HEK293 (cell line): Measurements from ENCODE around the gene PURB.

Source experiments
- BCL11B ChIP-seq: fragments of 450-650 bp; formaldehyde crosslinking; IDR thresholded peaks from 2 replicates; pipeline ENCODE4 v1.5.1; 2016; ENCODE audit warnings: low read depth, missing biosample characterization, missing genetic modification characterization
- GLIS2 ChIP-seq: fragments of 450-650 bp; formaldehyde crosslinking; IDR thresholded peaks from 2 replicates; pipeline ENCODE4 v1.5.1; 2016; ENCODE audit warnings: missing biosample characterization, missing genetic modification characterization
- KLF9 ChIP-seq: fragments of 450-650 bp; formaldehyde crosslinking; IDR thresholded peaks from 2 replicates; pipeline ENCODE4 v1.5.1; 2016; ENCODE audit warnings: missing biosample characterization, missing genetic modification characterization, low read depth
- OVOL3 ChIP-seq: fragments of 450-650 bp; formaldehyde crosslinking; IDR thresholded peaks from 2 replicates; pipeline ENCODE4 v1.5.1; 2016; ENCODE audit warnings: missing biosample characterization, missing genetic modification characterization
- PATZ1 ChIP-seq: fragments of 450-650 bp; formaldehyde crosslinking; IDR thresholded peaks from 2 replicates; pipeline ENCODE4 v1.5.1; 2016; ENCODE audit warnings: missing biosample characterization, missing genetic modification characterization
- SCRT1 ChIP-seq: fragments of 450-650 bp; formaldehyde crosslinking; IDR thresholded peaks from 2 replicates; pipeline ENCODE4 v1.5.1; 2016; ENCODE audit warnings: missing biosample characterization, missing genetic modification characterization, borderline replicate concordance
- TRIM28 ChIP-seq: IDR thresholded peaks from 2 replicates; pipeline ENCODE4 v1.6.1; 2011; ENCODE audit warnings: low read length, control low read depth, borderline replicate concordance
- ZBTB20 ChIP-seq: fragments of 450-650 bp; formaldehyde crosslinking; IDR thresholded peaks from 2 replicates; pipeline ENCODE4 v1.5.1; 2016; ENCODE audit warnings: missing biosample characterization, missing genetic modification characterization
- ZBTB44 ChIP-seq: fragments of 450-650 bp; IDR thresholded peaks from 2 replicates; pipeline ENCODE4 v1.5.1; 2018; ENCODE audit warnings: missing biosample characterization, mild to moderate bottlenecking, missing genetic modification characterization
- ZBTB7A ChIP-seq: fragments of 450-650 bp; formaldehyde crosslinking; IDR thresholded peaks from 2 replicates; pipeline ENCODE4 v1.5.1; 2016; ENCODE audit warnings: low read depth, missing biosample characterization, missing genetic modification characterization
- ZBTB8A ChIP-seq: fragments of 450-650 bp; formaldehyde crosslinking; IDR thresholded peaks from 2 replicates; pipeline ENCODE4 v1.5.1; 2016; ENCODE audit warnings: missing biosample characterization, missing genetic modification characterization
- ZFP41 ChIP-seq: fragments of 450-650 bp; formaldehyde crosslinking; IDR thresholded peaks from 2 replicates; pipeline ENCODE4 v1.5.1; 2016; ENCODE audit warnings: missing biosample characterization, missing genetic modification characterization, borderline replicate concordance
- ZFP69B ChIP-seq: fragments of 450-650 bp; formaldehyde crosslinking; IDR thresholded peaks from 2 replicates; pipeline ENCODE4 v1.5.1; 2016; ENCODE audit warnings: missing biosample characterization, missing genetic modification characterization
- ZNF10 ChIP-seq: fragments of 450-650 bp; formaldehyde crosslinking; IDR thresholded peaks from 2 replicates; pipeline ENCODE4 v1.5.1; 2017; ENCODE audit warnings: missing biosample characterization, missing genetic modification characterization
- ZNF138 ChIP-seq: fragments of 450-650 bp; formaldehyde crosslinking; IDR thresholded peaks from 2 replicates; pipeline ENCODE4 v1.5.1; 2016; ENCODE audit warnings: missing biosample characterization, missing genetic modification characterization, borderline replicate concordance
- ZNF146 ChIP-seq: fragments of 450-650 bp; formaldehyde crosslinking; IDR thresholded peaks from 2 replicates; pipeline ENCODE4 v1.5.1; 2016; ENCODE audit warnings: missing biosample characterization, missing genetic modification characterization
- ZNF157 ChIP-seq: fragments of 450-650 bp; formaldehyde crosslinking; IDR thresholded peaks from 2 replicates; pipeline ENCODE4 v1.5.1; 2016; ENCODE audit warnings: missing biosample characterization, missing genetic modification characterization
- ZNF169 ChIP-seq: fragments of 450-650 bp; formaldehyde crosslinking; IDR thresholded peaks from 2 replicates; pipeline ENCODE4 v1.5.1; 2016; ENCODE audit warnings: missing biosample characterization, missing genetic modification characterization
- ZNF175 ChIP-seq: fragments of 450-650 bp; formaldehyde crosslinking; IDR thresholded peaks from 2 replicates; pipeline ENCODE4 v1.5.1; 2016; ENCODE audit warnings: missing biosample characterization, missing genetic modification characterization
- ZNF221 ChIP-seq: fragments of 450-650 bp; formaldehyde crosslinking; IDR thresholded peaks from 2 replicates; pipeline ENCODE4 v1.5.1; 2017; ENCODE audit warnings: missing biosample characterization, missing genetic modification characterization, borderline replicate concordance
- ZNF354C ChIP-seq: fragments of 450-650 bp; formaldehyde crosslinking; IDR thresholded peaks from 2 replicates; pipeline ENCODE4 v1.5.1; 2016; ENCODE audit warnings: missing biosample characterization, missing genetic modification characterization, low read depth, borderline replicate concordance
- ZNF416 ChIP-seq: fragments of 450-650 bp; formaldehyde crosslinking; IDR thresholded peaks from 2 replicates; pipeline ENCODE4 v1.5.1; 2016; ENCODE audit warnings: missing biosample characterization, missing genetic modification characterization
- ZNF510 ChIP-seq: fragments of 450-650 bp; formaldehyde crosslinking; IDR thresholded peaks from 2 replicates; pipeline ENCODE4 v1.5.1; 2018; ENCODE audit warnings: mild to moderate bottlenecking, missing genetic modification characterization, missing biosample characterization; ENCODE audit not compliant: insufficient replicate concordance
- ZNF513 ChIP-seq: fragments of 450-650 bp; IDR thresholded peaks from 2 replicates; pipeline ENCODE4 v1.5.1; 2018; ENCODE audit warnings: missing biosample characterization, missing genetic modification characterization
- ZNF558 ChIP-seq: fragments of 450-650 bp; formaldehyde crosslinking; IDR thresholded peaks from 2 replicates; pipeline ENCODE4 v1.5.1; 2016; ENCODE audit warnings: missing biosample characterization, missing genetic modification characterization
- ZNF776 ChIP-seq: fragments of 450-650 bp; formaldehyde crosslinking; IDR thresholded peaks from 2 replicates; pipeline ENCODE4 v1.5.0; 2017; ENCODE audit warnings: missing biosample characterization, missing genetic modification characterization, borderline replicate concordance
- ZSCAN30 ChIP-seq: fragments of 450-650 bp; IDR thresholded peaks from 2 replicates; pipeline ENCODE4 v1.5.1; 2018; ENCODE audit warnings: missing biosample characterization, mild to moderate bottlenecking, missing genetic modification characterization, moderate library complexity
- TF ChIP-seq, protein P1 (sequence below): fragments of 450-650 bp; formaldehyde crosslinking; IDR thresholded peaks from 2 replicates; pipeline ENCODE4 v1.5.1; 2016; ENCODE audit warnings: missing biosample characterization, missing genetic modification characterization
- TF ChIP-seq, protein P2 (sequence below): fragments of 450-650 bp; formaldehyde crosslinking; IDR thresholded peaks from 2 replicates; pipeline ENCODE4 v1.5.1; 2017; ENCODE audit warnings: missing biosample characterization, missing genetic modification characterization

The PURB gene

DNA sequence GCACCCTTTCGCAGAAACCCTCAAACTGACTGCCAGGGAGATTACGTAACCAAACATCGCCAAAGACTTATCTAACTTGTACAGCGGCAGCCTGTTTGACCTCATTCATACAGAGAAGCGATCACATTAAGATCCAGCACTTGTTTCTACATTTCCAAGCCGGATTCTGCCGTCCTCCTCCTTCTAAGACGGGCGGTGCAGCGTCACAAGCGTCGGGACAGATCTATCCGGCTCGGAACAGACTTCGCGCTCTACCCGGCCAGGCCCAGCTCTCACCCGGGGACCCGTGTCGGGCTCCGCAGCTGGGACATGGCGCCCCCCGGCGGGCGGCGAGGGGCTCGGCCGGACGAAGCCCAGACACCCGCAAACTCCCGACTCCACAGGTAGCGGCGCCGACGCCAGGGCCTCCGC lies 37.8 kb downstream of the PURB start (continued):
- TF ChIP-seq ZNF513 (tag by site-specific recombination) (no peak), ZNF558 (tag by site-specific recombination) (peak; percentile 32; the same call in 1 of the 2 replicates), ZNF169 (no peak), ZFP69B (no peak), GLIS2 (tag by site-specific recombination) (peak; percentile 49; the same call in 1 of the 2 replicates), ZNF138 (no peak), ZBTB20 (tag by site-specific recombination) (peak; percentile 61; the same call in 1 of the 2 replicates), ZNF221 (no peak), OVOL3 (tag by site-specific recombination) (no peak), ZBTB7A (tag by site-specific recombination) (no peak), ZNF10 (no peak), KLF9 (tag by site-specific recombination) (no peak), PATZ1 (peak; percentile 82), ZNF510 (tag by site-specific recombination) (no peak), ZBTB8A (tag by site-specific recombination) (peak; percentile 95), ZNF416 (no peak), ZNF776 (tag by site-specific recombination) (no peak), ZNF146 (tag by site-specific recombination) (no peak), ZFP41 (tag by site-specific recombination) (no peak), BCL11B (tag by site-specific recombination) (peak; percentile 77; the same call in 1 of the 2 replicates), ZBTB44 (peak; percentile 45; the same call in 1 of the 2 replicates), ZNF354C (no peak), ZNF157 (tag by site-specific recombination) (no peak), SCRT1 (tag by site-specific recombination) (peak; percentile 71), ZSCAN30 (peak; percentile 78), ZNF175 (tag by site-specific recombination) (no peak), TRIM28 (no peak)
- TF ChIP-seq, protein P1, sequence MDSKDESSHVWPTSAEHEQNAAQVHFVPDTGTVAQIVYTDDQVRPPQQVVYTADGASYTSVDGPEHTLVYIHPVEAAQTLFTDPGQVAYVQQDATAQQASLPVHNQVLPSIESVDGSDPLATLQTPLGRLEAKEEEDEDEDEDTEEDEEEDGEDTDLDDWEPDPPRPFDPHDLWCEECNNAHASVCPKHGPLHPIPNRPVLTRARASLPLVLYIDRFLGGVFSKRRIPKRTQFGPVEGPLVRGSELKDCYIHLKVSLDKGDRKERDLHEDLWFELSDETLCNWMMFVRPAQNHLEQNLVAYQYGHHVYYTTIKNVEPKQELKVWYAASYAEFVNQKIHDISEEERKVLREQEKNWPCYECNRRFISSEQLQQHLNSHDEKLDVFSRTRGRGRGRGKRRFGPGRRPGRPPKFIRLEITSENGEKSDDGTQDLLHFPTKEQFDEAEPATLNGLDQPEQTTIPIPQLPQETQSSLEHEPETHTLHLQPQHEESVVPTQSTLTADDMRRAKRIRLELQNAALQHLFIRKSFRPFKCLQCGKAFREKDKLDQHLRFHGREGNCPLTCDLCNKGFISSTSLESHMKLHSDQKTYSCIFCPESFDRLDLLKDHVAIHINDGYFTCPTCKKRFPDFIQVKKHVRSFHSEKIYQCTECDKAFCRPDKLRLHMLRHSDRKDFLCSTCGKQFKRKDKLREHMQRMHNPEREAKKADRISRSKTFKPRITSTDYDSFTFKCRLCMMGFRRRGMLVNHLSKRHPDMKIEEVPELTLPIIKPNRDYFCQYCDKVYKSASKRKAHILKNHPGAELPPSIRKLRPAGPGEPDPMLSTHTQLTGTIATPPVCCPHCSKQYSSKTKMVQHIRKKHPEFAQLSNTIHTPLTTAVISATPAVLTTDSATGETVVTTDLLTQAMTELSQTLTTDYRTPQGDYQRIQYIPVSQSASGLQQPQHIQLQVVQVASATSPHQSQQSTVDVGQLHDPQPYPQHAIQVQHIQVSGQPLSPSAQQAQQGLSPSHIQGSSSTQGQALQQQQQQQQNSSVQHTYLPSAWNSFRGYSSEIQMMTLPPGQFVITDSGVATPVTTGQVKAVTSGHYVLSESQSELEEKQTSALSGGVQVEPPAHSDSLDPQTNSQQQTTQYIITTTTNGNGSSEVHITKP (tag by site-specific recombination): peak; percentile 48
- TF ChIP-seq, protein P2, sequence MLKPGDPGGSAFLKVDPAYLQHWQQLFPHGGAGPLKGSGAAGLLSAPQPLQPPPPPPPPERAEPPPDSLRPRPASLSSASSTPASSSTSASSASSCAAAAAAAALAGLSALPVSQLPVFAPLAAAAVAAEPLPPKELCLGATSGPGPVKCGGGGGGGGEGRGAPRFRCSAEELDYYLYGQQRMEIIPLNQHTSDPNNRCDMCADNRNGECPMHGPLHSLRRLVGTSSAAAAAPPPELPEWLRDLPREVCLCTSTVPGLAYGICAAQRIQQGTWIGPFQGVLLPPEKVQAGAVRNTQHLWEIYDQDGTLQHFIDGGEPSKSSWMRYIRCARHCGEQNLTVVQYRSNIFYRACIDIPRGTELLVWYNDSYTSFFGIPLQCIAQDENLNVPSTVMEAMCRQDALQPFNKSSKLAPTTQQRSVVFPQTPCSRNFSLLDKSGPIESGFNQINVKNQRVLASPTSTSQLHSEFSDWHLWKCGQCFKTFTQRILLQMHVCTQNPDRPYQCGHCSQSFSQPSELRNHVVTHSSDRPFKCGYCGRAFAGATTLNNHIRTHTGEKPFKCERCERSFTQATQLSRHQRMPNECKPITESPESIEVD: no peak
